Mesothelial cell of epicardium (in vitro differentiated cells): ENCODE data around the gene MTX1. TPM values are rescaled to one million over a fixed set of nuclear protein-coding genes. Genes with fewer than 3 reads are reported as not detected.

Source experiments
- DNase-seq, 2 experiments: peaks; one replicate each; pipeline ENCODE4 v3.0.0; 2021; ENCODE audit warnings: low spot score in 2 of 2; ENCODE audit not compliant: unreplicated experiment in 2 of 2
- H3K27ac Mint-ChIP-seq: 2 replicates; pipeline ENCODE4 v1.8.0; 2021; ENCODE audit warnings: mixed read lengths
- H3K27me3 Mint-ChIP-seq: 2 replicates; pipeline ENCODE4 v1.8.0; 2021; ENCODE audit warnings: low read depth, mixed read lengths
- H3K36me3 Mint-ChIP-seq: 2 replicates; pipeline ENCODE4 v1.8.0; 2021; ENCODE audit warnings: mixed read lengths
- H3K4me1 Mint-ChIP-seq: 2 replicates; pipeline ENCODE4 v1.8.0; 2021; ENCODE audit warnings: mixed read lengths
- H3K4me3 Mint-ChIP-seq: 2 replicates; pipeline ENCODE4 v1.8.0; 2021; ENCODE audit warnings: mild to moderate bottlenecking, moderate library complexity, mixed read lengths
- H3K9me3 Mint-ChIP-seq: 2 replicates; pipeline ENCODE4 v1.8.0; 2021; ENCODE audit warnings: mixed read lengths
- total RNA-seq: library from RNA; stranded (reverse); gene quantifications from 3 replicates; pipeline ENCODE4 v1.2.1, GENCODE V29; 2021
- TF ChIP-seq, protein P1 (sequence below): fragments of 200-600 bp; sonication (generic); IDR thresholded peaks from one replicate; pipeline ENCODE4 v1.5.0; 2021; ENCODE audit warnings: antibody characterized with exemption; ENCODE audit not compliant: unreplicated experiment

The MTX1 gene
- total RNA-seq, 1 donor from 2014 or later: 35.7 TPM

DNA sequence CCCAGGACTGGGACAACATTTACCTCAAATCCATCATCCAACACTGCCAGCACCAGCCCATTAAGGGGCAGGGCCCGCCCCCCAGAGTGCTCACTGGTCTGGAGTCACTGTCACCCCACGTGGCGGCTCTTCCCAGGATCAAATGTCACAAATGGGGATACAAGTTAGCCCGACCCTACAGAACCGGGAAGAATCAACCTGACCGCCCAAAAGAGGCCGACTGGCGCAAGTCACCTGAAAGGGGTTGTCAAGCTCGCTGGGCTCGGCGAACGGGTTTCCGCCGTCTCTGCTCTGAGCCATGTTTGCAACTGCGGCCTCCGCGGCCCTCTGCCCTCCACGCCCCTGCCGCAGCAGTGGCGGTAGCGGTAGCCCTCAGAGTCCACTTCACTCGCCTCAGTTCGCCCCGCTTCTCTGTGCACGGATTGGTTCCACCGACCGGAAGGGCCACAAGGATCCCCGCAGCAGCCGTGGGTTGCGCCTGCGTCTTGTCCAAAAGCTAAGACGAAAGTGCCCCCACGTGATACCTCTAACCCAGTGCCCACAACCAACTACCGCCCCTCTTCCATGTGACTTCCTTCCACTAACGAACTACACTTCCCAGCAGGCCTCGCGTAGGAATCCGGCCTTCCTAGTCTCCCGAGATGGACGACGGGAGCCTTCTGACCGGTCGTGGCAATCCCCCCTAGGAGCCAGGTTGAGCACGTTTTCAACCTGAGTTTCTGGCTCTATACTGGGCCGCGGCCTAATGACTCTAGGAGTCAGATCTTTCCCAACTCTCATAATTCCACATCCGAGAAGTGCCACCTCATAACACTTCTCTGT lies 53.6 kb downstream of the MTX1 start, which contains the start of gene SCAMP3:
SCAMP3 (minus strand) TSS at position 509 of the 822 bp plus-strand sequence; CDS start at position 300, 209 bp downstream.
- Mint-ChIP-seq H3K9me3 (no peaks in the 10 kb centered on the region), H3K36me3 (peaks cover 33% of the 10 kb centered on the region), H3K4me3 (peak within 1 kb of the TSS; percentile 98), H3K4me1 (peaks cover 19% of the 10 kb centered on the region), H3K27ac (peak within 1 kb of the TSS; percentile 98), H3K27me3 (no peaks in the 10 kb centered on the region)
- peak; percentile 79 to 86 for DNase-seq
- TF ChIP-seq, protein P1, sequence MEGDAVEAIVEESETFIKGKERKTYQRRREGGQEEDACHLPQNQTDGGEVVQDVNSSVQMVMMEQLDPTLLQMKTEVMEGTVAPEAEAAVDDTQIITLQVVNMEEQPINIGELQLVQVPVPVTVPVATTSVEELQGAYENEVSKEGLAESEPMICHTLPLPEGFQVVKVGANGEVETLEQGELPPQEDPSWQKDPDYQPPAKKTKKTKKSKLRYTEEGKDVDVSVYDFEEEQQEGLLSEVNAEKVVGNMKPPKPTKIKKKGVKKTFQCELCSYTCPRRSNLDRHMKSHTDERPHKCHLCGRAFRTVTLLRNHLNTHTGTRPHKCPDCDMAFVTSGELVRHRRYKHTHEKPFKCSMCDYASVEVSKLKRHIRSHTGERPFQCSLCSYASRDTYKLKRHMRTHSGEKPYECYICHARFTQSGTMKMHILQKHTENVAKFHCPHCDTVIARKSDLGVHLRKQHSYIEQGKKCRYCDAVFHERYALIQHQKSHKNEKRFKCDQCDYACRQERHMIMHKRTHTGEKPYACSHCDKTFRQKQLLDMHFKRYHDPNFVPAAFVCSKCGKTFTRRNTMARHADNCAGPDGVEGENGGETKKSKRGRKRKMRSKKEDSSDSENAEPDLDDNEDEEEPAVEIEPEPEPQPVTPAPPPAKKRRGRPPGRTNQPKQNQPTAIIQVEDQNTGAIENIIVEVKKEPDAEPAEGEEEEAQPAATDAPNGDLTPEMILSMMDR: no peak

DNA sequence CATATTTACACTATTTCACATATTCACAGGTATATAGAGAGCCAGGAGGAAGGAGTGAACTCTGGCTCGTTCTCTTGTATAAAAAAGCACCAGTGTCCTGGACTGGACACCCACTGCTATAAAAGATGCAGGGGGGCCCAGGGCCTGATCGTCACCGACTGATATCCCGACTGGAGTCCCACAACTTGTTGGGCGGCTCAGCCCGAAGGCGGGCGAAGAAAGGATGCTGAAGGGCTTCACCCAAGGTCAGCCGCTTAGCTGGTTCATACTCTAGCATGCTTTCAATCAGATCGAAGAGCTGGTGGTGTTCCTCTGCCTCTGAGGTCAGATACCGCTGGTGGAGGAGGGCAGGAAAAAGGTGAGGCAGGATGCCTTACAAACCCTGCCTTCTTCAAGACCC lies 54.6 kb downstream of the MTX1 start:
- peak overlapping the region; percentile 2 for H3K4me3 Mint-ChIP-seq
- no peaks in the 10 kb centered on the region for H3K9me3 Mint-ChIP-seq
- H3K27me3 Mint-ChIP-seq: no peaks in the 10 kb centered on the region
- DNase-seq: no peak
- peaks cover 35% of the 10 kb centered on the region for H3K36me3 Mint-ChIP-seq
- TF ChIP-seq, protein P1: no peak
- peak overlapping the region; percentile 98 for H3K27ac Mint-ChIP-seq
- peaks cover 19% of the 10 kb centered on the region for H3K4me1 Mint-ChIP-seq

Other genes starting within 250 kb of the MTX1 start
- gene PYGO2, start 246.9 kb upstream of the MTX1 start, total RNA-seq: 43.8 to 47.3 TPM (median 44.6 TPM) in 3 replicates
- gene SHC1, start 237.9 kb upstream of the MTX1 start, total RNA-seq: 115 to 132 TPM (median 117 TPM) in 3 replicates
- gene CKS1B, start 234.0 kb upstream of the MTX1 start, total RNA-seq: 64.0 to 70.9 TPM (median 68.2 TPM) in 3 replicates
- 46.8 to 49.6 TPM (median 48.3 TPM) in 3 replicates for gene FLAD1, start 225.4 kb upstream of the MTX1 start, total RNA-seq
- 0.49 to 1.3 TPM (median 0.87 TPM) in 3 replicates for gene LENEP, start 215.1 kb upstream of the MTX1 start, total RNA-seq
- gene ZBTB7B, start 205.9 kb upstream of the MTX1 start, total RNA-seq: 19.9 to 21.7 TPM (median 21.7 TPM) in 3 replicates
- 1.8 to 2.9 TPM (median 1.9 TPM) in 3 replicates for gene DCST2, start 174.9 kb upstream of the MTX1 start, total RNA-seq
- 0.58 TPM in 1 of 3 replicates, not detected in the others for gene DCST1, start 174.9 kb upstream of the MTX1 start, total RNA-seq
- 32.7 to 36.1 TPM (median 36.1 TPM) in 3 replicates for gene ADAM15, start 157.4 kb upstream of the MTX1 start, total RNA-seq
- 30.8 to 31.2 TPM (median 30.9 TPM) in 3 replicates for gene EFNA4, start 145.0 kb upstream of the MTX1 start, total RNA-seq
- gene EFNA3, start 129.9 kb upstream of the MTX1 start, total RNA-seq: 14.6 to 17.8 TPM (median 15.4 TPM) in 3 replicates
- 92.4 to 94.8 TPM (median 93.1 TPM) in 3 replicates for gene EFNA1, start 80.8 kb upstream of the MTX1 start, total RNA-seq
- gene SLC50A1, start 72.8 kb upstream of the MTX1 start, total RNA-seq: 25.6 to 33.5 TPM (median 25.9 TPM) in 3 replicates
- 49.7 to 60.9 TPM (median 54.1 TPM) in 3 replicates for gene DPM3, start 68.2 kb upstream of the MTX1 start, total RNA-seq
- gene KRTCAP2, start 35.4 kb upstream of the MTX1 start, total RNA-seq: 120 to 143 TPM (median 123 TPM) in 3 replicates
- 5.7 to 6.6 TPM (median 6.3 TPM) in 3 replicates for gene TRIM46, start 34.8 kb upstream of the MTX1 start, total RNA-seq
- 53.1 to 57.9 TPM (median 54.0 TPM) in 3 replicates for gene THBS3, start 798 bp upstream of the MTX1 start, total RNA-seq
- 51.9 to 56.1 TPM (median 56.0 TPM) in 3 replicates for gene ENTREP3, start 46.8 kb downstream of the MTX1 start, total RNA-seq
- 46.8 to 50.5 TPM (median 49.8 TPM) in 3 replicates for gene SCAMP3, start 53.7 kb downstream of the MTX1 start, total RNA-seq
- gene CLK2, start 64.8 kb downstream of the MTX1 start, total RNA-seq: 104 to 108 TPM (median 105 TPM) in 3 replicates
- gene HCN3, start 68.8 kb downstream of the MTX1 start, total RNA-seq: 12.9 to 13.6 TPM (median 13.1 TPM) in 3 replicates
- 0.11 TPM in 1 of 3 replicates, not detected in the others for gene PKLR, start 92.7 kb downstream of the MTX1 start, total RNA-seq
- 153 to 166 TPM (median 162 TPM) in 3 replicates for gene FDPS, start 100.2 kb downstream of the MTX1 start, total RNA-seq
- 55.0 to 57.0 TPM (median 55.5 TPM) in 3 replicates for gene RUSC1, start 112.2 kb downstream of the MTX1 start, total RNA-seq